Cardiac fibroblast (primary cell): ENCODE data around the gene DRG2.

Experiments
- DNase-seq, 2 donors: peaks; one replicate each; pipeline versions ENCODE4 v3.0.0 to v3.0.0-alpha.2; 2010; ENCODE audit warnings: low read depth in 2 of 2
- H3K4me3 ChIP-seq, 2 donors: replicated peaks in 1 of 2; 1 replicate in 1 of 2; 2 replicates in 1 of 2; pipeline ENCODE4 v1.5.1; 2011; ENCODE audit warnings: low read depth in 2 of 2, low read length in 2 of 2, mild to moderate bottlenecking in 2 of 2, moderate library complexity in 1 of 2
- TF ChIP-seq, protein P1 (sequence below): IDR thresholded peaks from one replicate; pipeline ENCODE4 v1.5.1; 2011; ENCODE audit warnings: low read depth, mild to moderate bottlenecking, low read length, inconsistent platforms

DRG2 gene

DNA sequence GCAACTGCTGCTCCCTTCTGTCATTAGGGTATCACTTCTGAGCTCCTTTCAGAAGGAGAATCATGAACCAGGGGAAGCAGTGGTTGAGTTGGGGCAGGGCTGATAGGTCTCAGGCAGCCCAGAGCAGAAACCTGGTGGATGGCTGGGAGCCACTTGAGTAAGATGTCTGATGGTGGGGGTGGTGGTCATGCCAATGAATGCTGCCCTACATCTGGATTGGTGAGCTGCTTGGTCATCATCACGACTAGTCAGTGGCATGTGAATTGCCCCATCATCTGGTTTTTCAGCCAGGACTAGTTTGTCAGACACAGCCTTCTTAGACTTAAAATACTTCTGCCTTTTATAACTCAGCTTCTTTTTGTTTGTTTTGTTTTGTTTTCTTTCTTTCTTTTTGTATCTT is 46.0 kb upstream of the DRG2 start:
- DNase-seq: peak; percentile 50 to 72
- TF ChIP-seq, protein P1, sequence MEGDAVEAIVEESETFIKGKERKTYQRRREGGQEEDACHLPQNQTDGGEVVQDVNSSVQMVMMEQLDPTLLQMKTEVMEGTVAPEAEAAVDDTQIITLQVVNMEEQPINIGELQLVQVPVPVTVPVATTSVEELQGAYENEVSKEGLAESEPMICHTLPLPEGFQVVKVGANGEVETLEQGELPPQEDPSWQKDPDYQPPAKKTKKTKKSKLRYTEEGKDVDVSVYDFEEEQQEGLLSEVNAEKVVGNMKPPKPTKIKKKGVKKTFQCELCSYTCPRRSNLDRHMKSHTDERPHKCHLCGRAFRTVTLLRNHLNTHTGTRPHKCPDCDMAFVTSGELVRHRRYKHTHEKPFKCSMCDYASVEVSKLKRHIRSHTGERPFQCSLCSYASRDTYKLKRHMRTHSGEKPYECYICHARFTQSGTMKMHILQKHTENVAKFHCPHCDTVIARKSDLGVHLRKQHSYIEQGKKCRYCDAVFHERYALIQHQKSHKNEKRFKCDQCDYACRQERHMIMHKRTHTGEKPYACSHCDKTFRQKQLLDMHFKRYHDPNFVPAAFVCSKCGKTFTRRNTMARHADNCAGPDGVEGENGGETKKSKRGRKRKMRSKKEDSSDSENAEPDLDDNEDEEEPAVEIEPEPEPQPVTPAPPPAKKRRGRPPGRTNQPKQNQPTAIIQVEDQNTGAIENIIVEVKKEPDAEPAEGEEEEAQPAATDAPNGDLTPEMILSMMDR: no peak

DNA sequence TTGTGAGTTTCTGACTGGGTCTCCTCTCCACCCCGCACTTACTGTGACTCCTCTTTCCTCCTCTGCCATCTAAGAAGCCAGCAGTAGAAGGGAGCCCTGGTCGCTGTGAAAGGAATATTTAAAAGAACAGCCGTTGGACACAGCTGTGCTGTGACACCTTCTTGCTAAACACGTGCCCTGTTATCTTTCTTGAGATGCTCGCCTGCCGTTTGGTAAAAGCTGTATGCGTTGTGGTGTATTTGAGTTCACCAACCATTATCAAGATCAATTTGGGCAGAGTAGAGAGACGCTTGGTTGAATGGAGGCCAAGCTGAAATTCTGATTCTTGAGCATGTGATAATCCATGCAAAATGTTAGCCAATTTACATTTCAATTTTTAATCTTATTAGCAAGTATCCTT is 44.8 kb upstream of the DRG2 start:
- TF ChIP-seq, protein P1: no peak
- DNase-seq: no peak
- no peak overlapping the region for H3K4me3 ChIP-seq

More for the DNA sequence above, 46.0 kb upstream of the DRG2 start:
- no peak overlapping the region for H3K4me3 ChIP-seq

DNA sequence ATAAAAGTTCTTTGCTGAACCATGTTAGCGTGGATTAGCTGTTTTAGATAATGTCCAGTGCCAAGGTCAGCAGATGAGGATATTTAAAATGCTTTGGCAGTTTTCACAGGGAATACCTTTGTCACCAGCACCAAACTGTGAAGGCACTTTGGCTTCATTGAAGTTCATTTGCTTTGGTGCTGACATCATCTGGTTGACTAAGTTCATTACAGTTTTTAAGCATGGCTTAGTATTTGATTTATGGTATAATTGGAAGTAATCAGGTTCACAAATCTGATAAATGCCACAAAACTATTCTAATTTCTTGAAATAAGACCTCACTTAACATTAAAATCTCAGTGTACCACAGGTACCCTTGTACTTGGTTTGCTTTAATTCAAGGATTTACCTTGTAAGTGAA is 44.3 kb upstream of the DRG2 start:
- no peak overlapping the region for H3K4me3 ChIP-seq
- DNase-seq: peak; percentile 32 to 49
- TF ChIP-seq, protein P1: no peak

DNA sequence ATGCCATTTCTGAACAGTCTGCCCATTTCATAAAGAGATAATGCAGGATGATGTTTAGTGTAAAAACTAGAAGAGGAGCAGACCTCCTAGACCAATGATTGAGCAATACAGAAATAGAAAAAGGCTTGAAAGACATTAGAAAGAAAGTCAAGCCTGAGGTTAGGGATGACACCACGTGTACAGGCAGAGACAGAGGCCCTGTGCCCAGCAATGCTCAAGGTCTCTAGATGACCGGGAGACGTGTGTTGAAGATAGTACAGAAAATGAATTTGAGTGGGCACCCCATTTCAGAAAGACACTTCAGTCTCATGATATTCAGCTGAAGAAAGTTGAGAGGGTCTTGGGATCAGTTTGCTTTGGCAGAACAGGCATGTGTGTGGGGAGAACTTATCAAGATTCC is 43.1 kb upstream of the DRG2 start:
- no peak overlapping the region for H3K4me3 ChIP-seq
- TF ChIP-seq, protein P1: no peak
- no peak for DNase-seq

DNA sequence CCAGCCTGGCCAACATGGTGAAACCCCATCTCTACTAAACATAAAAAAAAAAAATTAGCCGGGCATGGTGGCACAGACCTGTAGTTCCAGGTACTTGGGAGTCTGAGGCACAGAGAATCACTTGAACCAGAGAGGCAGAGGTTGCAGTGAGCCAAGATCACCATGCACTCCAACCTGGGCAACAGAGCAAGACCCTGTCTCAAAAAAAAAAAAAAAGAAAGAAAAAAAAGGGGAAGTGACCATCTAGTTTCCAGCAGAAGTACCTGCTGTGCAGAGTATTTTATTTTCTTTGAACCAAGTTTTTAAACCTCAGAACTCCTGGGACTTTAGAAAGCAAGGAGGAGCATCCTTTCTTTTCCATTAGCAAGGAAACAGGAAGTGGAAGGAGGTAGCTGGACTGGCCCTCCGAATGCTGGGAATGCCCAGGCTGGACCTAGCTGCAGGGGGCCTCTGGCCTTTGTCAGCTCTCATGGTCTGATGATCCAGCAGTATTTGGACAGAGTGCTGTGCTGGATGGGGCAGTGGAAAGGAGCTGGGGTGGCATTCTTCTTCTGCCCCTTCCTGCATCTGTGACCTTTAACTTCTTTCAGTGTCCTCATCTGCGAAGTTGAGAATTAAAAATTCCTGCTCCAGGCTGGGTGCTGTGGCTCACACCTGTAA is 41.9 kb upstream of the DRG2 start:
- H3K4me3 ChIP-seq: no peak overlapping the region
- no peak for DNase-seq
- TF ChIP-seq, protein P1: no peak

DNA sequence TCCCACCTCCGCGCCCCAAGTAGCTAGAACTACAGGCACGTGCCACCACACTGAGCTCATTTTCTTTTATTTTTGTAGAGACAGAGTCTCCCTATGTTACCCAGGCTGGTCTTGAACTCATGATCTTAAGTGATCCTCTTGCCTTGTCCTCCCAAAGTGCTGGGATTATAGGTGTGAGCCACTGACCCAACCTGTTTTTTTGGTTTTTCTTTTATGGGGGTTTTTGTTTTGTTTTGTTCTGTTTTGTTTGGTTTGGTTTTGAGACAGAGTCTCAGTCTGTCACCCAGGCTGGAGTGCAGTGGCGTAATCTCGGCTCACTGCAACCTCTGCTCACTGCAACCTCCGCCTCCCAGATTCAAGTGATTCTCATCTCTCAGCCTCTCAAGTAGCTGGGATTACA is 32.2 kb upstream of the DRG2 start:
- DNase-seq: no peak
- TF ChIP-seq, protein P1: no peak
- H3K4me3 ChIP-seq: no peak overlapping the region

DNA sequence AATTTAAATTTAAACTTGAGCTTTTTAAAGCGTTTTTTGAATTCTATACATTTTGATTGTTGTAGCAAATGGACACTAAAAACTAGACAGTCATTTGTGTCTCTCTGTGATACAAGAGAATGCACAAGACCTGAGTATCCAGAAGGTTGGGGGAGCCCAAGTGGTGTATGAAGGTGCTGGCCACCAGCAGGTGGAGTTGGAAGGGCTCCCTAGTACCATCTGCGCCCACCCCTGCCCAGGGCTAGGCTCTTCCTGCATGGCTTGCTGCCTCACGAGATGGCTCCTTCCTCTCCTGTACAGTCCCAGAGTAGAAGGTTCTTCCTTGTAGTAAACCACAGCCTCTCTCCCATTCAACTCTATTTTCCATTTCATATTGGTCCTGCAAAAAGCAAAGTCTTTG is 31.5 kb upstream of the DRG2 start:
- H3K4me3 ChIP-seq: no peak overlapping the region
- TF ChIP-seq, protein P1: no peak
- DNase-seq: no peak
